ENCODE data around the gene ETNK2. TPM values are rescaled to one million over a fixed set of nuclear protein-coding genes. Genes with fewer than 3 reads are reported as not detected.

The ETNK2 gene
- total RNA-seq, 4 donors from 2014 or later = 5.6 to 15.3 (median 6.8) TPM

- no peak overlapping the region for H3K4me3 ChIP-seq
- no peaks in the 10 kb centered on the region for H3K9me3 ChIP-seq
- DNase-seq (ENCODE audit: extremely low spot score) = no peak
- H3K27ac ChIP-seq (replicated peaks in 1 of 4) = peak overlapping the region in 2 of 4 donors; percentile 26 to 30
- peaks cover 37 to 60% (median 51%) of the 10 kb centered on the region in 4 donors for H3K4me1 ChIP-seq
- intact Hi-C loops (cut with DNase I) = no loop called here
- peaks cover 0 to 24% (median 0%) of the 10 kb centered on the region in 4 donors for H3K27me3 ChIP-seq
- no peaks in the 10 kb centered on the region for H3K36me3 ChIP-seq
- WGBS = 59% methylated on average over 21 of the region's 21 CpGs
- no peak for TF ChIP-seq POLR2AphosphoS5 (IDR thresholded peaks at IDR 0.05)
- no peak for TF ChIP-seq POLR2A (IDR thresholded peaks at IDR 0.05; ENCODE audit: low read depth)
- TF ChIP-seq CTCF (IDR thresholded peaks at IDR 0.05) = no peak
- TF ChIP-seq EP300 (IDR thresholded peaks at IDR 0.05) = no peak
These were observed 43.3 kb downstream of the ETNK2 start for GRCh38 chr1:204108312-204109141.

- Histone ChIP-seq H3K4me3 (no peak overlapping the region), H3K36me3 (no peaks in the 10 kb centered on the region), H3K9me3 (no peaks in the 10 kb centered on the region), H3K27ac (replicated peaks in 1 of 4) (peak overlapping the region in 2 of 4 donors; percentile 10 to 14), H3K27me3 (peaks cover 0 to 24% (median 0%) of the 10 kb centered on the region in 4 donors), H3K4me1 (peaks cover 40 to 64% (median 53%) of the 10 kb centered on the region in 4 donors)
- TF ChIP-seq CTCF (IDR thresholded peaks at IDR 0.05) = no peak
- TF ChIP-seq EP300 (IDR thresholded peaks at IDR 0.05) = no peak
- TF ChIP-seq POLR2AphosphoS5 (IDR thresholded peaks at IDR 0.05) = no peak
- TF ChIP-seq POLR2A (IDR thresholded peaks at IDR 0.05; ENCODE audit: low read depth) = no peak
- WGBS = 84% methylated on average over 2 of the region's 2 CpGs
- no peak for DNase-seq (ENCODE audit: extremely low spot score)
- intact Hi-C loops (cut with DNase I) = no loop called here
These were observed 44.0 kb downstream of the ETNK2 start for GRCh38 chr1:204107892-204108291.

- no peak overlapping the region for H3K27ac ChIP-seq (replicated peaks in 1 of 4)
- no peak overlapping the region for H3K4me3 ChIP-seq
- peaks cover 0 to 28% (median 0%) of the 10 kb centered on the region in 4 donors for H3K27me3 ChIP-seq
- H3K4me1 ChIP-seq = peaks cover 50 to 68% (median 58%) of the 10 kb centered on the region in 4 donors
- intact Hi-C loops (cut with DNase I) = no loop called here
- 92% methylated on average over 1 of the region's 1 CpG for WGBS
- DNase-seq (ENCODE audit: extremely low spot score) = no peak
- H3K9me3 ChIP-seq = no peaks in the 10 kb centered on the region
- TF ChIP-seq CTCF (IDR thresholded peaks at IDR 0.05) (no peak), POLR2A (IDR thresholded peaks at IDR 0.05; ENCODE audit: low read depth) (no peak), EP300 (IDR thresholded peaks at IDR 0.05) (no peak), POLR2AphosphoS5 (IDR thresholded peaks at IDR 0.05) (no peak)
- H3K36me3 ChIP-seq = no peaks in the 10 kb centered on the region
These were observed 45.0 kb downstream of the ETNK2 start for GRCh38 chr1:204106825-204107224.

DNA sequence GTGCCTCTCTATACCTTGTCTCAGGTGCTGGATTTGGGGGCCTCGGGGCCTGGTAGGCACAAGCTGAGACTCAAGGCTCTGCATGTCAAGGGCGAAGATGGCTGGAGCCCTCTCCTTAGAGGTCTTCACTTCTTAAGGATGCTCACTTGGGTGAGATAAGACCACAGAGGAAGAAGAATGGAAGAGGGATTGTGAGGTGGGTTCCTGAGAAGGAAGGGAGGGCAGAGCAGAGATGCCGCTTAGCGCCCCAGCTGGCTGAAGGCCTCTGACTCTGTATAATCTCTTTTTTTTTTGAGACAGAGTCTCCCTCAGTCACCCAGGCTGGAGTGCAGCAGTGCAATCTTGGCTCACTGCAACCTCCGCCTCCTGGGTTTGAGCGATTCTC is 46.7 kb downstream of the ETNK2 start:
- no peak overlapping the region for H3K4me3 ChIP-seq
- H3K27ac ChIP-seq (replicated peaks in 1 of 4) = peak overlapping the region in 3 of 4 donors; percentile 42 to 60 (median 58)
- TF ChIP-seq POLR2A (IDR thresholded peaks at IDR 0.05; ENCODE audit: low read depth) = no peak
- no peak for TF ChIP-seq EP300 (IDR thresholded peaks at IDR 0.05)
- TF ChIP-seq POLR2AphosphoS5 (IDR thresholded peaks at IDR 0.05) = no peak
- no peak for TF ChIP-seq CTCF (IDR thresholded peaks at IDR 0.05)
- peaks cover 0 to 28% (median 0%) of the 10 kb centered on the region in 4 donors for H3K27me3 ChIP-seq
- no peaks in the 10 kb centered on the region for H3K9me3 ChIP-seq
- H3K36me3 ChIP-seq = no peaks in the 10 kb centered on the region
- WGBS = 86% methylated on average over 6 of the region's 6 CpGs
- H3K4me1 ChIP-seq = peaks cover 55 to 77% (median 69%) of the 10 kb centered on the region in 4 donors
- intact Hi-C loops (cut with DNase I) = no loop called here
- DNase-seq (ENCODE audit: extremely low spot score) = no peak
